ENCODE data around the gene MICAL2.

The MICAL2 gene

GRCh38 chr11:12172493-12173013, 62.2 kb downstream of the MICAL2 start:
- DNase-seq (ENCODE audit: low read depth): no peak

- no peak for DNase-seq (ENCODE audit: low read depth)
Measured at GRCh38 chr11:12173111-12173510, 62.7 kb downstream of the MICAL2 start.

GRCh38 chr11:12174128-12174476, 63.7 kb downstream of the MICAL2 start:
- DNase-seq (ENCODE audit: low read depth): no peak

GRCh38 chr11:12174477-12175143, 64.2 kb downstream of the MICAL2 start:
- DNase-seq (ENCODE audit: low read depth): no peak

- DNase-seq (ENCODE audit: low read depth): no peak
Measured at GRCh38 chr11:12175694-12176241, 65.4 kb downstream of the MICAL2 start.

- DNase-seq (ENCODE audit: low read depth): no peak
Measured at GRCh38 chr11:12176410-12176809, 66.0 kb downstream of the MICAL2 start.

- no peak for DNase-seq (ENCODE audit: low read depth)
Measured at GRCh38 chr11:12177739-12178338, 67.4 kb downstream of the MICAL2 start.

GRCh38 chr11:12179019-12179418, 68.6 kb downstream of the MICAL2 start:
- DNase-seq (ENCODE audit: low read depth): no peak

GRCh38 chr11:12179531-12179930, 69.1 kb downstream of the MICAL2 start:
- DNase-seq (ENCODE audit: low read depth): no peak

GRCh38 chr11:12180257-12181205, 70.1 kb downstream of the MICAL2 start:
- no peak for DNase-seq (ENCODE audit: low read depth)

GRCh38 chr11:12182302-12182675, 71.9 kb downstream of the MICAL2 start:
- DNase-seq (ENCODE audit: low read depth): no peak

- no peak for DNase-seq (ENCODE audit: low read depth)
Measured at GRCh38 chr11:12182676-12183541, 72.5 kb downstream of the MICAL2 start.

GRCh38 chr11:12183827-12184620, 73.6 kb downstream of the MICAL2 start:
- no peak for DNase-seq (ENCODE audit: low read depth)

- no peak for DNase-seq (ENCODE audit: low read depth)
Measured at GRCh38 chr11:12184699-12185098, 74.3 kb downstream of the MICAL2 start.

- DNase-seq (ENCODE audit: low read depth): no peak
Measured at GRCh38 chr11:12185106-12185690, 74.8 kb downstream of the MICAL2 start.

GRCh38 chr11:12185914-12186313, 75.5 kb downstream of the MICAL2 start:
- no peak for DNase-seq (ENCODE audit: low read depth)

- no peak for DNase-seq (ENCODE audit: low read depth)
Measured at GRCh38 chr11:12186701-12187100, 76.3 kb downstream of the MICAL2 start.

GRCh38 chr11:12187399-12187798, 77.0 kb downstream of the MICAL2 start:
- DNase-seq (ENCODE audit: low read depth): peak; percentile 16

GRCh38 chr11:12188548-12189317, 78.3 kb downstream of the MICAL2 start:
- DNase-seq (ENCODE audit: low read depth): no peak
